Fibroblast of lung (primary cell): ENCODE measurements around the gene DIP2A. TPM values are rescaled to one million over a fixed set of nuclear protein-coding genes. Genes with fewer than 3 reads are reported as not detected.

ENCODE experiments used
- DNase-seq, 2 donors: peaks; one replicate each; pipeline versions ENCODE4 v3.0.0 to v3.0.0-alpha.2; 2010; ENCODE audit warnings: low read depth in 2 of 2
- H2AFZ ChIP-seq: 2 replicates; pipeline ENCODE4 v1.5.1; 2012; ENCODE audit warnings: low read length, control low read depth, inconsistent platforms
- H3K27ac ChIP-seq: 2 replicates; pipeline ENCODE4 v1.5.1; 2011; ENCODE audit warnings: low read length, control low read depth; ENCODE audit not compliant: insufficient read depth
- H3K27me3 ChIP-seq: 2 replicates; pipeline ENCODE4 v1.5.1; 2011; ENCODE audit warnings: mild to moderate bottlenecking, low read length; ENCODE audit not compliant: control insufficient read depth, insufficient read depth
- H3K36me3 ChIP-seq: 2 replicates; pipeline ENCODE4 v1.5.1; 2011; ENCODE audit warnings: low read length; ENCODE audit not compliant: control insufficient read depth, insufficient read depth
- H3K4me1 ChIP-seq: 2 replicates; pipeline ENCODE4 v1.5.1; 2011; ENCODE audit warnings: low read length; ENCODE audit not compliant: control insufficient read depth, insufficient read depth; ENCODE audit errors: extremely low read depth
- H3K4me2 ChIP-seq: 2 replicates; pipeline ENCODE4 v1.5.1; 2011; ENCODE audit warnings: low read length, control low read depth; ENCODE audit not compliant: insufficient read depth; ENCODE audit errors: extremely low read depth
- H3K4me3 ChIP-seq, 4 experiments: fragments of 200-600 bp in 1 of 4; sonication (generic) in 1 of 4; replicated peaks in 1 of 4; 2 replicates each; pipeline ENCODE4 v1.5.1; 2011 to 2016; ENCODE audit warnings: low read length in 4 of 4, low read depth in 3 of 4, mild to moderate bottlenecking in 3 of 4, control low read depth in 2 of 4, inconsistent platforms in 1 of 4, mixed read lengths in 1 of 4; ENCODE audit not compliant: insufficient read depth in 1 of 4; ENCODE audit errors: control extremely low read depth in 1 of 4
- H3K79me2 ChIP-seq: 2 replicates; pipeline ENCODE4 v1.5.1; 2012; ENCODE audit warnings: mild to moderate bottlenecking, low read length, inconsistent platforms; ENCODE audit not compliant: control insufficient read depth, insufficient read depth
- H3K9ac ChIP-seq: 2 replicates; pipeline ENCODE4 v1.5.1; 2011; ENCODE audit warnings: mild to moderate bottlenecking, low read length, control low read depth; ENCODE audit not compliant: insufficient read depth
- H3K9me3 ChIP-seq: 2 replicates; pipeline ENCODE4 v1.5.1; 2012; ENCODE audit warnings: low read depth, low read length; ENCODE audit not compliant: control insufficient read depth, insufficient read depth
- H4K20me1 ChIP-seq: 2 replicates; pipeline ENCODE4 v1.5.1; 2011; ENCODE audit warnings: low read length; ENCODE audit not compliant: control insufficient read depth, insufficient read depth; ENCODE audit errors: extremely low read depth
- EZH2 ChIP-seq: IDR thresholded peaks from 2 replicates; pipeline ENCODE4 v1.5.1; 2012; ENCODE audit warnings: low read length, control low read depth, mild to moderate bottlenecking; ENCODE audit errors: missing control alignments
- polyA plus RNA-seq, 2 donors: library from polyadenylated mRNA; depleted of rRNA in 1 of 2; stranded (reverse) in 1 of 2; unstranded in 1 of 2; fragments of >200 nt; gene quantifications; 2 replicates each; pipeline ENCODE4 v1.2.1, GENCODE V29; 2011 to 2012; ENCODE audit warnings: missing spikeins in 1 of 2
- total RNA-seq: library from RNA; depleted of rRNA; stranded (reverse); fragments of >200 nt; gene quantifications from 2 replicates; pipeline ENCODE4 v1.2.1, GENCODE V29; 2014
- TF ChIP-seq, protein P1 (sequence below), 2 donors: IDR thresholded peaks in 1 of 2; conservative IDR thresholded peaks in 1 of 2; 1 replicate in 1 of 2; 2 replicates in 1 of 2; pipeline ENCODE4 v1.5.1; 2011 to 2012; ENCODE audit warnings: low read length in 2 of 2, control low read depth in 1 of 2, inconsistent platforms in 1 of 2, low read depth in 1 of 2, mild to moderate bottlenecking in 1 of 2

DIP2A gene
- total and polyA plus RNA-seq, 2 donors (not counting 1 experiment from before 2014, with no cell fraction given): 16.3 to 21.1 TPM

- H3K4me3 ChIP-seq: no peak overlapping the region
- H2AFZ ChIP-seq: no peak overlapping the region
- TF ChIP-seq, protein P1, sequence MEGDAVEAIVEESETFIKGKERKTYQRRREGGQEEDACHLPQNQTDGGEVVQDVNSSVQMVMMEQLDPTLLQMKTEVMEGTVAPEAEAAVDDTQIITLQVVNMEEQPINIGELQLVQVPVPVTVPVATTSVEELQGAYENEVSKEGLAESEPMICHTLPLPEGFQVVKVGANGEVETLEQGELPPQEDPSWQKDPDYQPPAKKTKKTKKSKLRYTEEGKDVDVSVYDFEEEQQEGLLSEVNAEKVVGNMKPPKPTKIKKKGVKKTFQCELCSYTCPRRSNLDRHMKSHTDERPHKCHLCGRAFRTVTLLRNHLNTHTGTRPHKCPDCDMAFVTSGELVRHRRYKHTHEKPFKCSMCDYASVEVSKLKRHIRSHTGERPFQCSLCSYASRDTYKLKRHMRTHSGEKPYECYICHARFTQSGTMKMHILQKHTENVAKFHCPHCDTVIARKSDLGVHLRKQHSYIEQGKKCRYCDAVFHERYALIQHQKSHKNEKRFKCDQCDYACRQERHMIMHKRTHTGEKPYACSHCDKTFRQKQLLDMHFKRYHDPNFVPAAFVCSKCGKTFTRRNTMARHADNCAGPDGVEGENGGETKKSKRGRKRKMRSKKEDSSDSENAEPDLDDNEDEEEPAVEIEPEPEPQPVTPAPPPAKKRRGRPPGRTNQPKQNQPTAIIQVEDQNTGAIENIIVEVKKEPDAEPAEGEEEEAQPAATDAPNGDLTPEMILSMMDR (conservative IDR thresholded peaks at IDR 0.05 in 1 of 2, IDR thresholded peaks at IDR 0.05 in 1 of 2; ENCODE audit: low read depth in 1 of 2, low read length in 2 of 2): no peak
- no peak for TF ChIP-seq EZH2
- no peaks in the 10 kb centered on the region for H3K4me1 ChIP-seq
- no peak overlapping the region for H3K4me2 ChIP-seq
- no peak for DNase-seq
- no peaks in the 10 kb centered on the region for H4K20me1 ChIP-seq
- H3K27ac ChIP-seq: no peak overlapping the region
- H3K27me3 ChIP-seq: no peaks in the 10 kb centered on the region
- peaks cover 2% of the 10 kb centered on the region for H3K36me3 ChIP-seq
- H3K9ac ChIP-seq: no peak overlapping the region
- H3K79me2 ChIP-seq: no peaks in the 10 kb centered on the region
- no peaks in the 10 kb centered on the region for H3K9me3 ChIP-seq
Measured at GRCh38 chr21:46585191-46585953, 126.7 kb downstream of the DIP2A start.

GRCh38 chr21:46594276-46594675 lies 135.6 kb downstream of the DIP2A start:
- Histone ChIP-seq H3K79me2 (no peaks in the 10 kb centered on the region), H3K9ac (no peak overlapping the region), H3K4me2 (no peak overlapping the region), H3K27ac (no peak overlapping the region), H3K27me3 (no peaks in the 10 kb centered on the region), H3K4me3 (no peak overlapping the region), H3K9me3 (no peaks in the 10 kb centered on the region), H4K20me1 (no peaks in the 10 kb centered on the region), H2AFZ (no peak overlapping the region), H3K36me3 (no peaks in the 10 kb centered on the region), H3K4me1 (peaks cover 2% of the 10 kb centered on the region)
- no peak for TF ChIP-seq EZH2
- TF ChIP-seq, protein P1 (conservative IDR thresholded peaks at IDR 0.05 in 1 of 2, IDR thresholded peaks at IDR 0.05 in 1 of 2; ENCODE audit: low read depth in 1 of 2, low read length in 2 of 2): no peak
- DNase-seq: no peak

- Histone ChIP-seq H3K4me3 (no peak overlapping the region), H3K36me3 (no peaks in the 10 kb centered on the region), H3K4me2 (no peak overlapping the region), H3K79me2 (no peaks in the 10 kb centered on the region), H3K4me1 (peaks cover 2% of the 10 kb centered on the region), H3K27me3 (no peaks in the 10 kb centered on the region), H3K9ac (no peak overlapping the region), H3K27ac (no peak overlapping the region), H3K9me3 (no peaks in the 10 kb centered on the region), H2AFZ (no peak overlapping the region), H4K20me1 (no peaks in the 10 kb centered on the region)
- DNase-seq: no peak
- TF ChIP-seq EZH2: no peak
- TF ChIP-seq, protein P1 (conservative IDR thresholded peaks at IDR 0.05 in 1 of 2, IDR thresholded peaks at IDR 0.05 in 1 of 2; ENCODE audit: low read depth in 1 of 2, low read length in 2 of 2): no peak
Measured at GRCh38 chr21:46596201-46596600, 137.5 kb downstream of the DIP2A start.
